ENCODE data around the gene LSM8. TPM values are rescaled to one million over a fixed set of nuclear protein-coding genes. Genes with fewer than 3 reads are reported as not detected.

Gene LSM8
- total RNA-seq, 1 experiment from 2014 or later: 53.8 TPM

DNA sequence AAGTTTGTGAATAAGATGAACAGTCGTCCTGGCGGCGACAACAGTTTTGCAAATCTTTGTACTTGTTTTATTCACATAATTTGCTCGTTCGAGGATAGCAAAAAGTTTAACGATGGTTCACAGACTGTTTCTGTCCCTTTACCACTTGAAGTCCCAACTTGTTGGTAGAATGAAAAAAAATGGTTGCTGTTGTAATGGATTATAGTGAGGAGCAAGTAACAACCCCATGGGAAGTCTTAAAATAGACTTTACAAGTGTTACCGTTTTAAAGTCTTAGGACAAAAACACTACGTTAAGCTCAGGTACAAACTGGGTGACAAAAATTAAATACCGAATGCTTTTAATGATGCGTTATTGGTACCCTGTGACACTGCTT is 589 bp downstream of the LSM8 start:
- Mint-ChIP-seq H3K36me3 (ENCODE audit: insufficient read depth, unreplicated experiment) (peaks cover 51% of the 10 kb centered on the region), H3K9me3 (ENCODE audit: low read depth, unreplicated experiment) (no peaks in the 10 kb centered on the region), H3K27me3 (ENCODE audit: unreplicated experiment) (no peaks in the 10 kb centered on the region), H3K4me3 (ENCODE audit: low read depth, unreplicated experiment) (peak overlapping the region; percentile 83), H3K27ac (ENCODE audit: unreplicated experiment) (peak overlapping the region; percentile 95), H3K4me1 (ENCODE audit: low read depth, unreplicated experiment) (peaks cover 14% of the 10 kb centered on the region)
- TF ChIP-seq, protein P1, sequence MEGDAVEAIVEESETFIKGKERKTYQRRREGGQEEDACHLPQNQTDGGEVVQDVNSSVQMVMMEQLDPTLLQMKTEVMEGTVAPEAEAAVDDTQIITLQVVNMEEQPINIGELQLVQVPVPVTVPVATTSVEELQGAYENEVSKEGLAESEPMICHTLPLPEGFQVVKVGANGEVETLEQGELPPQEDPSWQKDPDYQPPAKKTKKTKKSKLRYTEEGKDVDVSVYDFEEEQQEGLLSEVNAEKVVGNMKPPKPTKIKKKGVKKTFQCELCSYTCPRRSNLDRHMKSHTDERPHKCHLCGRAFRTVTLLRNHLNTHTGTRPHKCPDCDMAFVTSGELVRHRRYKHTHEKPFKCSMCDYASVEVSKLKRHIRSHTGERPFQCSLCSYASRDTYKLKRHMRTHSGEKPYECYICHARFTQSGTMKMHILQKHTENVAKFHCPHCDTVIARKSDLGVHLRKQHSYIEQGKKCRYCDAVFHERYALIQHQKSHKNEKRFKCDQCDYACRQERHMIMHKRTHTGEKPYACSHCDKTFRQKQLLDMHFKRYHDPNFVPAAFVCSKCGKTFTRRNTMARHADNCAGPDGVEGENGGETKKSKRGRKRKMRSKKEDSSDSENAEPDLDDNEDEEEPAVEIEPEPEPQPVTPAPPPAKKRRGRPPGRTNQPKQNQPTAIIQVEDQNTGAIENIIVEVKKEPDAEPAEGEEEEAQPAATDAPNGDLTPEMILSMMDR (IDR thresholded peaks at IDR 0.05; ENCODE audit: unreplicated experiment): no peak
- BruUV-seq (replicated peaks): TSS peak; percentile 56
- intact Hi-C loops (cut with micrococcal nuclease; ENCODE audit: unreplicated experiment): no loop called here
- DNase-seq: no peak
- CTCF ChIA-PET: interaction anchor here (0.7 kb wide), 1 partner anchor 1253 kb away, joined by 3 read pairs; no protein-coding TSS in a partner anchor

DNA sequence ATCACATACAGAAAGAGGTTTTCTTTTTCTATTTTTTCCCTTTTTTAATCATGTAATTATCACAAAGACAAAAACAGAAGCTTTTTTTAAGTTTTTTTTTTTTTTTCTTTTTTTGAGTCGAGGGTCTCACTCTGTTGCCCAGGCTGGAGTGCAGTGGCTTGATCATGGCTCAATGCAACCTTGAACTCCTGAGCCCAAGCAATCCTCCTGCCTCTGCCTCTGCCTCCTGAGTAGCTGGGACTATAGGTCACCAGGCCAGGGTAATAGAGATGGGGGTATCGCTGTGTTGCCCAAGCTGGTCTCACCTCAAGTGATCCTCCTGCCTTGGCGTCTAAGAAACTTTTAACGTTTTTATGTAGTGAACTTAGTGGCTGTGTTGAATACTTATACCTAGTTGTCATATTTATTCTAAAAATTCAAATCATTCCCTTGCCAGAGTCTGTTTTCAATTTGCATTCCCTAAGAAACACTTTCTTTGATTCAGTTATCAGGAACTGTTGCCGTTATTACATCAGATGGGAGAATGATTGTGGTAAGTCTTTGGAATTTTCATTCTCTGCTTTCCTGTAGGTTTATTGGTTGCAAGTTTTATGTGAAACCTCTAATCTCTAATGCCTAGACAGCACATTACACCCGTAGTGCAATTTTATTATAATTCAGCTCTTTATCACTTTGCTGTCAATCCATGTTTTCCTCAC is 1.3 kb downstream of the LSM8 start:
- no peak for DNase-seq
- peak overlapping the region; percentile 95 for H3K27ac Mint-ChIP-seq (ENCODE audit: unreplicated experiment)
- no TSS peak for BruUV-seq (replicated peaks)

DNA sequence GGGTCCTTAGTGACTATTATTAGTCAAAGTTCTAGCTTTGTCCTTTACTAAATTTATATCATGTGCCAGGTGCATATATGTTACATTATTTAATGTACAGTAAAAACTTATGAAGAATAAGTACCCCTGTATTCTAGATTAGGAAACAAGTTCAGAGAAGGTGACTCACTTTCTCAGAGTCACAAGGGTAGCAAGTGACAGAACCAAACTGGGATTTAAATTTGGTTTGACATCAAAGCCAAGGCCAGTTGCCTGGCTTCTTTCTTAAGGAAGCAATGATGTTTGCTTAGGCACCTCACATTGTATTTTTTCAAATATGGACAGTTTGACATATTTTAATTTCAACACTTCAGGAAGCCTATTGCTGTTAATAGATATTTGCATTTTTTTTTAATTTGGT is 2.5 kb downstream of the LSM8 start:
- peak overlapping the region; percentile 95 for H3K27ac Mint-ChIP-seq (ENCODE audit: unreplicated experiment)
- TF ChIP-seq, protein P1 (IDR thresholded peaks at IDR 0.05; ENCODE audit: unreplicated experiment): no peak
- intact Hi-C loops (cut with micrococcal nuclease; ENCODE audit: unreplicated experiment): no loop called here
- peaks cover 57% of the 10 kb centered on the region for H3K36me3 Mint-ChIP-seq (ENCODE audit: insufficient read depth, unreplicated experiment)
- H3K27me3 Mint-ChIP-seq (ENCODE audit: unreplicated experiment): no peaks in the 10 kb centered on the region
- no peaks in the 10 kb centered on the region for H3K9me3 Mint-ChIP-seq (ENCODE audit: low read depth, unreplicated experiment)
- DNase-seq: no peak
- CTCF ChIA-PET: no interaction called here
- no TSS peak for BruUV-seq (replicated peaks)
- H3K4me3 Mint-ChIP-seq (ENCODE audit: low read depth, unreplicated experiment): peak overlapping the region; percentile 83
- H3K4me1 Mint-ChIP-seq (ENCODE audit: low read depth, unreplicated experiment): peaks cover 14% of the 10 kb centered on the region

More for the DNA sequence above, 1.3 kb downstream of the LSM8 start:
- Mint-ChIP-seq H3K4me1 (ENCODE audit: low read depth, unreplicated experiment) (peaks cover 14% of the 10 kb centered on the region), H3K36me3 (ENCODE audit: insufficient read depth, unreplicated experiment) (peaks cover 56% of the 10 kb centered on the region), H3K4me3 (ENCODE audit: low read depth, unreplicated experiment) (peak overlapping the region; percentile 83), H3K9me3 (ENCODE audit: low read depth, unreplicated experiment) (no peaks in the 10 kb centered on the region), H3K27me3 (ENCODE audit: unreplicated experiment) (no peaks in the 10 kb centered on the region)
- intact Hi-C loops (cut with micrococcal nuclease; ENCODE audit: unreplicated experiment): no loop called here
- CTCF ChIA-PET: interaction anchor here (0.7 kb wide), 1 partner anchor 1253 kb away, joined by 3 read pairs; no protein-coding TSS in a partner anchor
- TF ChIP-seq, protein P1 (IDR thresholded peaks at IDR 0.05; ENCODE audit: unreplicated experiment): no peak

DNA sequence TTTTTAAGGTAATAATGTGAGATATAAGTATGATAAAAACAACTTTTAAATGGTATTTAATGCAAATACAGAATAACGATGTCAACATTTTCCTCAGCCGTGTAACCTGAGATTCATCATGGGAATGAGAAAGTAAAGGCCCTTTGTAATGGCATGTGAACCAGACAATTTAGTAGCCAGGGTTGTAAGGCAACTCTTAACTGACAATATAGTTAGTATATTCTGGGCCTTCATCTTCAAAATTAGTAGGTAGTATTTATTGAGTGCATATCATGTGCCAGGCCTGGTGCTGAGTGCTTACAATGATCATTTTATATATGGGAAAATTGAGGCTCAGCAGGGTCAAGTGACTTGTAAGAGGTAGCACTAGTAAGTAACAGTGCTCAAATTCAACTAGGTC is 10.6 kb downstream of the LSM8 start:
- H3K27ac Mint-ChIP-seq (ENCODE audit: unreplicated experiment): no peak overlapping the region
- H3K4me1 Mint-ChIP-seq (ENCODE audit: low read depth, unreplicated experiment): no peaks in the 10 kb centered on the region
- TF ChIP-seq, protein P1 (IDR thresholded peaks at IDR 0.05; ENCODE audit: unreplicated experiment): no peak
- peaks cover 10% of the 10 kb centered on the region for H3K36me3 Mint-ChIP-seq (ENCODE audit: insufficient read depth, unreplicated experiment)
- intact Hi-C loops (cut with micrococcal nuclease; ENCODE audit: unreplicated experiment): no loop called here
- BruUV-seq (replicated peaks): no TSS peak
- no peak for DNase-seq
- CTCF ChIA-PET: no interaction called here
- no peaks in the 10 kb centered on the region for H3K27me3 Mint-ChIP-seq (ENCODE audit: unreplicated experiment)
- H3K4me3 Mint-ChIP-seq (ENCODE audit: low read depth, unreplicated experiment): no peak overlapping the region
- no peaks in the 10 kb centered on the region for H3K9me3 Mint-ChIP-seq (ENCODE audit: low read depth, unreplicated experiment)
